Astrocyte of the spinal cord (primary cell): ENCODE results near the gene PPP1R12A.
"Not testable (repeated sequence)": the region's sequence is repeated elsewhere in the genome, so short reads cannot be mapped to it uniquely, and the experiment has no call there.

Source experiments
- DNase-seq: peaks from one replicate; pipeline ENCODE4 v3.0.0; 2011; ENCODE audit warnings: low read depth, low spot score
- H3K4me3 ChIP-seq: 2 replicates; pipeline ENCODE4 v1.5.1; 2011; ENCODE audit warnings: low read depth, mild to moderate bottlenecking, low read length, moderate library complexity
- CTCF ChIP-seq: IDR thresholded peaks from 2 replicates; pipeline ENCODE4 v1.5.1; 2012; ENCODE audit warnings: low read depth, mild to moderate bottlenecking, low read length, inconsistent platforms
- in situ Hi-C: cut with HindIII; loops from 2 replicates; pipeline ENCODE4 v1.10.0; 2017; ENCODE audit warnings: low sequenced_read_pairs

PPP1R12A gene

GRCh38 chr12:79935021-79935623 is at the start of gene PPP1R12A:
TSS of gene PPP1R12A (minus strand) at chr12:79935097. CDS start at chr12:79934931, 166 bp downstream.
- H3K4me3 ChIP-seq: peak within 1 kb of the TSS; percentile 91
- no peak for TF ChIP-seq CTCF
- in situ Hi-C loops: no loop called here
- peak; percentile 99 for DNase-seq

GRCh38 chr12:79983986-79984620 is 49.2 kb upstream of the PPP1R12A start:
- TF ChIP-seq CTCF: no peak
- no peak for DNase-seq
- in situ Hi-C loops: no loop called here
- no peak overlapping the region for H3K4me3 ChIP-seq

GRCh38 chr12:79983492-79983891 is 48.6 kb upstream of the PPP1R12A start:
- no peak for TF ChIP-seq CTCF
- H3K4me3 ChIP-seq: no peak overlapping the region
- in situ Hi-C loops: no loop called here
- peak; percentile 87 for DNase-seq

GRCh38 chr12:79982086-79983062 is 47.5 kb upstream of the PPP1R12A start:
- in situ Hi-C loops: no loop called here
- TF ChIP-seq CTCF: no peak
- no peak overlapping the region for H3K4me3 ChIP-seq
- no peak for DNase-seq

- H3K4me3 ChIP-seq: no peak overlapping the region
- TF ChIP-seq CTCF: no peak
- DNase-seq: no peak
- in situ Hi-C loops: no loop called here
Observed at GRCh38 chr12:79978692-79979091, 43.8 kb upstream of the PPP1R12A start.

GRCh38 chr12:79977856-79978460 is 43.1 kb upstream of the PPP1R12A start:
- H3K4me3 ChIP-seq, in situ Hi-C loops: not testable (repeated sequence)
- peak; percentile 36 for DNase-seq
